IPS-NIHi7 (cell line): ENCODE results near the gene TBL1X.

Experiments
- DNase-seq: peaks from one replicate; pipeline ENCODE4 v3.0.0; 2012; ENCODE audit warnings: mixed read lengths; ENCODE audit errors: extremely low spot score

TBL1X gene

DNA sequence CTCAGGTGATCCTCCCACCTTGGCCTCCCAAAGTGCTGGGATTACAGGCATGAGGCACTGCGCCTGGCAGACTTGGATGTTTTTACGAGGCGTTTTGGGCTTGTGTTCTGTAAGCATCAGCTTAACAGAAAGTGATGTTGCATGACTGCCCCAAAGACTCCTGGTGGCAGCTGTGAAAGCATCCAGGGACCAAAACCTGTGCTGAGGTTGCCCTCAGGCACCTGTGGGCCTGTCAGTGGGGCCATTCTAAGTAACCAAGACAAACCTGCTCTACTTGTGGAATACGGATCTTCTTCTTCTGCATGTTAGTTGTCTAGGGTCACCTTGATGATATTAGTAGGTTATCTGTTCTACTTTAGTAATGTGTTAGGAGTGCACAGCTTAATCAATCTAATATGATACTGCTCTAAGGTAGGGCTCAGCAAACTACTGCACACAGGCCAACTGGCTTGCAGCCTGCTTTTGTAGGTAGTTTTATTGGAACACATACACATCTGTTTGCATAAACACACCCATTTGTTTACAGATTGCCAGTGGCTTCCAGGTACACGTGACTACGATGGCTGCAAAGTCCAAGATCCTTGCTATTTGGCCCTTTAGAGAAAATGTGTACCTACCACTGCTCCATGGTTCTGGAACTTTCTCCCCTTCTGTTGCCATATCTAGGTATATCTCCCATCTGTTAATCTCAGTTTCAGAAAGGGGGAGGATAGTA lies 164.1 kb downstream of the TBL1X start:
- DNase-seq, result no peak

DNA sequence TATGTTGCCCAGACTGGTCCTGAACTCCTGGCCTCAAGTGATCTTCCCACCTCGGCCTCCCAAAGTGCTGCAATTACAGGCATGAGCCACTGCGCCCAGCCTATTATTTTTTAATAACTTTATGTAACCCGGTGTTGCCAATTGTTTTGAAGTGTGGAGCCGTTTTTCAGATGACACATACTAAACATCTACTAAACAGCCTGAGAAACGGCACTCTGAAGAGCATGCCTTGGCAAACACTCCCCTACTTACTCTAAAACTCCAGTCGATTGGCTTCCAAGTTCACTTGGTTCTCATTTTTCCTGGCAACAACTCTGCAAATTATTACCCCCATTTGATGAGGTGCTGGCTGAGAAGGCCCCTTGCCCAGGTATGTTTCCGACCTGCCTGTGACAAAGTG lies 169.7 kb downstream of the TBL1X start:
- DNase-seq, result no peak

DNA sequence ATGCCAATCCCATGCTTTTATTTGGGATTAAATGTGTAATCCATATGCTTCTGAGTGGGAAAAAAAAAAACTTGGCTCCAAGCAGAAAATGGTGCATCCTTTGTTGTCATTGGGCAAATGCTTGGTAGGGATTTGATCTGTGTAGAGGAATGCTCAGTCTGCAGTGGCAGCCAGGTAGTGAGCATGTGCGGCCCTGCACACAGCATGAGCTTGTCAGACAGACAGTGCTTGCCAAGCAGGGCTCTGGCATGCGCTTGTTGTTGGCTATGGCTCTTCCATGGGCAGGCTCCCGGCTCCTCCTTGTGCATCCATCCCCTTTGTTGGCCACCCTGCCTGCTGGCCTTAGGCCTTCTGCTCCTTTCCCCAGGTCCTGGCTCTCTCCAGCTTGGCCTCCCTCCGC lies 170.5 kb downstream of the TBL1X start:
- no peak for DNase-seq

DNA sequence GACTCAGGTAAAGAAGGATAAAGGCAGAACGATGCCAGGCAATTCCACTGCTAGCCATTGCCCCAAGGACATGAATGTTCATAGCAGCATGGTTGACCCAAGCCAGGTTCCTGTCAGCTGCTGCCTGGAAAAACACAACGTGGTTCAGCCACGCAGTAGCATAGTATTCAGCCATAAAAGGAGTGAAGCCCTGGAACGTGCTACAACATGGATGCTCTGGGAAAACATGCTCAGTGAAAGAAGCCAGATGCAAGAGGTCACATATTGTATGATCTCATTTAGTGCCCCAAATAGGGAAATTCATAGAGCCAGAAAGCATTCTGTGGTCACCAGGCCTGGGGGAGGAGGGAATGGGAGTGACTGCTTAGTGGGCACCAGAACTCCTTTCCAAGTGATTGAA lies 170.9 kb downstream of the TBL1X start:
- DNase-seq, result no peak

DNA sequence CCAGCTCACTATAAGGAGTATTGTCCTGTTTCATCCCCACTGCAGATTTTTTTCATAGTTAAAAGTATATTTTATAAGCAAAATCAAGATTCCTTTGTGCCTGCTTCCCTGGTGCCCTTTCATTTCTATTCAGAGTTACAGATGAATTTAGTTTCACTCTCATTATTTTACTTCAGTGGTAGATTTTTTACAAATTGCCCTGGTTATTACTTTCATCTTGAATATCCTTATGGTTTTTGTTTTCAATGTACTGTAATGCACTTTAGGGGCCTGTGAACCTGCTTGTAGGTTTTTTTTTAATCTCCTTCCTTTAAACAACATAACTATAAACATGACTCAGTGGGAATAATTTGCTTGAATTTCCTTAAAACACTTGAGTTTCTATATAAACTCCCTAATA lies 174.0 kb downstream of the TBL1X start:
- no peak for DNase-seq

DNA sequence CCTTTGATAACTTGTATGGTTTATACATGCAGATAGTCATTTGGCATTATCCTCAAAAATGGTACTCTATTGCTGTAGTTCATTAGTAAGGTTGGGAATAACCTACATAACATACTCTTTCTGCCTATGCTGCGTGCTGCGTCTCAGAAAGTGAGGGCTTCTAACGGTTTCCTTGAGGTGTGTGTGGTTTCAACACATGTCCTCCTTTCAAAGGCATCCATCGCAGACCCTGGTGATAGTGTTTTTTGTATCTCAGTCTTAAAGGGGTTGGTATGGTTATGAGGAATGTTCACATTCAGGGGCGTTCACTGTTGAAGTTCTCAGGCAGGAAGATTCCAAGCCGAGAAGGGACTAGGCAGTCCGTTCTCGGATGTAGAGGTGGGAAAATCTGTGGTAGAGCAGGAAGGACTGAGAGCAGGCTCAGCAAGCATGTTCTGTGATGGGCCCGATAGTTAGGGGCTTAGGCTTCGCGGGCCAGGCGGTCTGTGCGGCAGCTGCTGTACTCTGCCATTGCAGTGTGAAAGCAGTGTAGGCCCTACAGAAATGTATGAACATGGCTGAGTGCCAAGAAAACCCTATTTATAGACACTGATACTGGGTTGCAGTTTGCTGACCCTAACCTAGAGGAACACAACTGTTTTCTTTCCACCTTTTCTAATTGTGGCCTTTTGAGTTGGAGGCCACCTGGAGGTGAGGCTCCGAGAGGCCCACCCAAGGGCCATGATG lies 177.6 kb downstream of the TBL1X start:
- no peak for DNase-seq

DNA sequence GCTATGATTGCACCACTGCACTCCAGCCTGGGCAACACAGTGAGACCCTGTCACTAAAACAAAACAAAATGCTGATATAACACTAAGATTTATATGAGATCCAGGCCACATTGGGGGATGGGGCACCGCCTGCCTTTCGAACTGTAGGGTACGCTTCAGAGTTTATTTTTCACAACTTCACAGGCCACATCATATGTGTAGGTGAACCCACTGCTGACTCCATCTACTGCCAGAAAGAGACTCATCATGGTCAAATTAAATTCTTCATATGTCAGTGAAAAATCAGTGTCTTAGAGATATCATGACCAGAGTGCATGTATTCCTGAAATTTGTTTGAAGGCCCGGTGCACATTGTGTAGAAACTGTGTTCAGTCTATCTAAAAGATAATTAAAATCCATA lies 178.9 kb downstream of the TBL1X start:
- DNase-seq, result no peak

DNA sequence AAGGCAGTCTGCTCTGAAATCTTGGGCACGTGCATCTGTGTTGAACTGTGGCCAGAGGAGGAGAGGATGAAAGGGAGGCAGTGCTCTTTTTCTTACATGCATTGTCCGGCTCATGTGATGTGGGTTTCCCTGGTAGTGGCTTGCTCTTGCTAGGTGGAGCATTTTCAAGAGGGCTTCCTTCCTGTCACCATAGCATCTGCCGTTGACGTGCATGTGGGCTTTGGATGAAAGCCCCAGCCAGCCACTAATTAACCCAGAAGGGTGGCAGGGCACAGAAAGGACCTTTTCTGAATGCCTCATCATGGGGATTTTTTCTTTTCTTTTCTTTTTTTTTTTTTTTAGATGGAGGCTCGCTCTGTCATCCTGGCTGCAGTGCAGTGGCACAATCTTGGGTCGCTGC lies 179.5 kb downstream of the TBL1X start:
- no peak for DNase-seq

DNA sequence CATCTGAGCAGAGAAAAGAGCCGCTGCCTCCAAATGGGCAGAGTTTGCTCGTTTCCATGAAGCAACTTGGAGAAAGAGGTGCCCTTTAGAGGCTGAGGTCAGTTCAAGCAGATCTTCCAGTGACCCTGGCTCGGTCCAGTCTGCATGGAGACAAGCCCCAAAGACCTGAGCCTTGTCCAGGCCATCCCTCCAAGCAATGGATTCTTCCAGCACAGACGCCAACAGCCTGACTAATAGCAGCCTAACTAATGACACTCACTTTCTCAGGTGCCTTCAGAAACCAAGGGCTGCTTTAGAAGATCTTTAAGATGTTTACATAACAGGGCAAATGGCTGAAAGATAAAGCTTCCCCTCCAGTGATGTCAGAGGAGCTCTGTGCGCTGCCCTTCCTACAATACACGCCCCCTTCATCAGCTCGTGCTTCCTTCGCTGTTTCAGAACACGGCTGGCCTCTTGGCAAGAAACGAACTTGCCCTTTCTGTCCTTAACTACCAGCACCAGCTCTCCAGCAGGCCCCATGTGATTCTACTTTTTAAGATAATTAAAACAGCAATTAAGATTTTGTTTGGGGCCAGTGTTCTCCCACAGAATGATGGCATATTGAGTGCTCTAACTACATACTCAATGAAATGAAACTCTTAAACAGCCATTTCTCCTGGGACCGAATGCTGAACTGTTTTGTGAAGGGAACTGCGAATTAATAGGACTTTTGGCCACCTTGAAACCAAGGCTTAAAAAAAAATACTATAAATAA lies 181.8 kb downstream of the TBL1X start:
- no peak for DNase-seq

DNA sequence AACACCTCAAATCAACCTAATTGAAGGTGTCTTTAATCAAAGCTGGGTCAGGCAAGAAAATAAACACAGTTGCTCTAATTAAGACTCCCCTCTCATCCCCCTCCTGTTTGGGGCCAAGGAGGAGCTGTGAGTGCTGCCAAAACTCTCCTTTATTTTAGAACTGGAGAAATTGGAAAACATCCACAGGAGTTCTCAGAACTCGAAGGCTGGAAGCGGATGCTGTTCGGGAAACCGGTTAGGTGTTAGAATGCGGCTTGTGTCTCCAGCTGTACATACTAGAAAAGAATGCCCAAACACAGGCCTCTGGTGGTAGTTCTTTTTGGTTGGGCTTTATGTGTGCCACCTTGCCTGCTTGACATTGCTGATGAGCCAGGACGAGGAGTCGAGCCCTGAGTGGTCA lies 182.6 kb downstream of the TBL1X start:
- no peak for DNase-seq

DNA sequence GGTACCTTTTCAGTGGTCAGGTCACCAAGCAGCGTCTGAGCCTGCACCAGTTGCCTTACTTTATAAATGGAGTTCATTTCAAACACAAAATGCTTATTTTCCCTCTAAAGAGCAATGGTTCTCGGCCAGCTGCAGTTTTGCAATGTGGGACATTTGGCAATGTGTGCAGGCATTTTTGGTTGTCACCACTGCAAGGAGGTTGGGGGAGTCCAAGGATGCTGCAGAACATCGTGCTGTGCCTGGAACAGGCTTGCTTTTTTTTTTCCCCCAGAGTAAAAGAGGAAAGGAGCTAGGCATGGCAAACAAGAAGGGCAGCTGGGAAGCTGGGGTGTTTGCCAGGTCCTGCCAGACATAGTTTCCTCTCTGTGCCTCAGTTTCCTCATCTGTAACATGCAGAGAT lies 185.2 kb downstream of the TBL1X start:
- no peak for DNase-seq

DNA sequence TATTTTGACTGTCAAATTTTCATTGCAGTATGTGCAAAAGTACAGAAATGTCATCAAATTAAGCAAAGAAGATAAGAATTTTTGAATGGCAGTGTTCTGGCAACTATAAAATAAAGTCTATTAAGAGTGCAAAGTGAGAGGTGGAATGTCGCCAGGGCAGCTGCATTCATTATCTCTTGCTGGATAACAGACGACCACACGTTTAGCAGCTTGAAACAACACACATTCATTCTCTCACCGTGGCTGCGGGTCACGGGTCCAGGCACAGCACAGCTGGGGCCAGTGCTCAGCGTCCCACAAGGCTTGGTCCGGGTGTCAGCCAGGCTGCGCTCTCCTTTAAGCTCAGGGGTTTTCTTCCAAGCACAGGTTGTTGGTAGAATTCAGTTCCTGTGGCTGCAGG lies 186.9 kb downstream of the TBL1X start:
- no peak for DNase-seq

DNA sequence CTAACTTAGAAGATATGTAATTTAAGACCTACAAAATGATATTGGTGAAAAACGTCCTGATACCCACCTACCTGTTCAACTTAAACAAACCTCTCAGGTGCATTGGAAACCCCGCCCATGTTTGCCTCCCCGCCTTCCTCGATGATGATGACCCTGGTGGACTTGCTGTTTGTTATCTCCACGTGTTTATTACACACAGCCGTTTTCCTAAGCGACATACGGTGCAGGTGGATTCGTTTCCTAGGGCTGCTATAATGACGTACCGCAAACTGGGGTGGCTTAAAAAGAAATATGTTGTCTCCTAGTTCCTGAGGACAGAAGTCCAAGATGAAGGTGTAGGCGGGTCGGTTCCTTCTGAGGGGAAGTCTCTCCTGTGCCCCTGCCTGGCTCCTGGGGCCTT lies 190.1 kb downstream of the TBL1X start:
- DNase-seq, result no peak

DNA sequence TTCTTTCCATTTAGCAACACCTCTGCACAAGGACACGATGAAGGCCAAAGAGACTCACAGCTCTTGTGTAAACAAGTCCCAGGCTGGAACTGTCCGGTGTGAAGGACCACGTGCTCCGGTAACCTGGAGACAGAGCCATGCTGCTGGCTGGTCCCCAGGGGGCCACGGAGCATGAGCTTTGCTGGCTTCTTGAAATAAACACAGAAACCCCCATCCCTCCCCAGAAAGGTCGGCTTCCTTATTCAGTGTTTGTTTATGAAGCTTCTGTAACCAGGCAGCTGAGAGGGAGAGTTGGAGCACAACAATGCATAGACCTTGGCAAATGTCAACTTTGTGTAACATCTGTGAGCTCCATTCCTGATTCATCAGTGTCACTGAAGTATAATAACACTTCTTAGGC lies 191.4 kb downstream of the TBL1X start:
- no peak for DNase-seq

DNA sequence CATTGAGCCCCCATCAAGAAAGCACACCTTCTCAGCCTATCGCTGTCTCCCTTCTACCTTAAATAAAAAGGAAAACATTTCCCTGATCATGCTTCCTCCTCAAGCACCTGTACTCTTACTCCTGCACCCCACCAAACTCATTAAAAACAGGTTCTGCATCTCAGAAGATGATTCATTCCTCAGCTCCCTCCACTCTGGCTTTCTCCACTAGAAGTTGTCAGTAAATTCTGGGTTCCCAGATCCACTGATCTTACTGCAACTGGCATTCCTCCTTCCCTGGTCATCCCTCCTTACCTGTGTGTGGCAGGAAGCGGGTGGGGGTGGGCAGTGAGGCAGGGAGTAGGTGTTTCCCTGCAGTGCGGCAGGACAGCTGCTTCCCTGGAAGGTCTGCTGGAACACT lies 192.0 kb downstream of the TBL1X start:
- DNase-seq, result no peak

DNA sequence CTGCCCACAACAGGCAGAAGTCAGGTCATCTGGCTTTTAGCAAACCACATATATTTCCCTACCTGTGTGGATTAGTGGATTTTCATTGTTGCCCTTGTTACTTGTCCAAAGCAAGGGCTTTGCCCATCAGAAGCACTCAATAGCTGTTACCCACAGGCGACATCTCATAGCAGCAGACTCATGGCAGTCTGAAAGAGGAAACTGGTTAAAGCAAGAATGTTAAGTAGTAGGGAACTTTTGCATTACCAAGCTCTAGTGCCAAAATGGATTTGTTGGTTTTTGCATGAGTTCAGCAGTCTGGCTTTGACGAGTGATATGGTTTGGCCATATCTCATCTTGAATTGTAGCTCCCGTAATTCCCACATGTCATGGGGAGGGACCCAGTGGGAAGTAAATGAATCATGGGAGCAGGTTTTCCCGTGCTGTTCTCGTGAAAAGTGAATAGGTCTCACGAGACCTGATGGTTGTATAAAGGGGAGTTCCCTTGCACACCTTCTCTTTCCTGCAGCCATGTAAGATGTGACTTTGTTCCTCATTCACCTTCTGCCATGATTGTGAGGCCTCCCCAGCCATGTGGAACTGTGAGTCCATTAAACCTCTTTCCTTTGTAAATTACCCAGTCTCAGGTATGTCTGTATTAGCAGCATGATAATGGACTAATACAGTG lies 192.9 kb downstream of the TBL1X start:
- DNase-seq, result no peak

DNA sequence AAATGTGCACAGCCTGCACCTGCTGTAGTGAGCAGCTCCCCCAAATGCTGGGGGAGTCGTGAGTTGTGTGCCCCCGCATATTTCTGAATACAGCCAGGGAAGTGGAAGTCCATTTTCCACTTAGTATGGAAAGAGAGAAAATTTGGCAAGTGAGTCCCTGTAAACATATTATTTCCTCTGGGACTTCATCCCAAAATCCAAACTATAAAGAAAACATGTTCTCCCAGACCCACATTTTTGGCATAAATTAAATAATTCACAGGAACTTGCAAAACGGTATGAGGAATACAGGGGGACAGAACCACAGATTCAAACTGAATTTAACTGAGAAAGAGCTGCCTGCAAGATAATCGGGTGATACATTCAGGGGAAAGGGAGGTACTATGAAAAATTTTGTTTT lies 193.6 kb downstream of the TBL1X start:
- DNase-seq, result no peak

DNA sequence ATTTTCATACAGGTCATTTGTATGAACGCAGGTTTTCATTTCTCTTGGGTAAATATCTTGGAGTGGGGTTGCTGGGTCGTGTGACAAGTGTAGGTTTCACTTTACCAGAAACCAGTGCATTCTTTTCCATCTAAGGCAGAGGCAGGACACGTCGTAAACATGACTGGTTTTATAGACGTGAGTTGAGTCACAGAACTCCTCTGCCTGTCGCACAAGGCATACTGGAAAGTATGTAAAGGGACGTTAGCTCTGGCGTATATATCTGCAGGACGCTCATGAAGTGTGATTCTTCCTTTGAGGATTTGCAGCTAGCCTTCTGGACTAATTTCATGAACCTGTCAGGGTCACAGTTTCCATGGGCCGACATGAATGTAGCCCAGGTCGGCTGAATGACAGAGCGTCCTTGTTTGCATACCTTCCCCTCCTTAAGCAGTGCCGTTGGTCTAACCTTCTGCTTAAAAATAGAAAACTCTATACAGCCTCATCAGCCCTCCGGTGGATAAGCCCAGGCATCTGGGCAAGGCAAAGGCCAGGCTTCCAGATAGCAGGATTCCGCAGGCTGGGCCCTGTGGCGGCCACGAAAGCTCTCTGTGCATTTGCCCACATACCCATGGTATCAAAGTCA lies 194.8 kb downstream of the TBL1X start:
- no peak for DNase-seq

DNA sequence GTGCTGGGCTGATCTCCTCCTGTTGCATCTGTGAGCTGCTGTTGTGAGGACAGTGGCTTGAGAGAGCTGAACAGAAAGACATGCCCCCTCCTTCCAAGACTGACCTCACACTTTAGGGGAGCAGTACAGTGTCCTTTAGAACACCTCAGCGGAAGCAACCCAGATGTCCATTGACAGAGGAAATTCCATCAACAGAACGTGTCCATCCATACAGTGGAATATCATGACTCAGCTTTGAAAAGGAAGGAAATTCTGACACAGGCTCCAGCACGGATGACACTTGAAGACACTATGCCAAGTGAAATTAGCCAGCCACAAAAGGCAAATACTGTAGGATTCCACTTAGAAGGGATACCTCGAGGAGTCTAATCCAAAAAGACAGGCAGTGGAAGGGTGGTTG lies 197.3 kb downstream of the TBL1X start:
- DNase-seq, result no peak

DNA sequence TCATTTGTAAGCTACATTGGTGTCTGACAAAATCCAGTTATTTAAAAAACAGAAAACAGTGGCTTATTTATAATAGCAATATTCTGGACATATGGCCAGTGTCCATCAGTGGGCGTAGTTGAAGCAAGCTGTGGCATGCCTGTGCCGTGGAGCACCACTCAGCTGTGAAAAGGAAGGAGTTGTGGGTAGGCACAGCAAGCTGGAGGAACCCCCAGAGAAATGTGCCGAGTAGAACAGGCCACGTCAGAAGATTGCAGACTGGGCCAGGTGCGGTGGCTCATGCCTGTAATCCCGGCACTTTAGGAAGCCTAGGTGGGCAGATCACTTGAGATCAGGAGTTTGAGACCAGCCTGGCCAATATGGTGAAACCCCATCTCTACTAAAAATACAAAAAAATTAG lies 198.4 kb downstream of the TBL1X start:
- no peak for DNase-seq

DNA sequence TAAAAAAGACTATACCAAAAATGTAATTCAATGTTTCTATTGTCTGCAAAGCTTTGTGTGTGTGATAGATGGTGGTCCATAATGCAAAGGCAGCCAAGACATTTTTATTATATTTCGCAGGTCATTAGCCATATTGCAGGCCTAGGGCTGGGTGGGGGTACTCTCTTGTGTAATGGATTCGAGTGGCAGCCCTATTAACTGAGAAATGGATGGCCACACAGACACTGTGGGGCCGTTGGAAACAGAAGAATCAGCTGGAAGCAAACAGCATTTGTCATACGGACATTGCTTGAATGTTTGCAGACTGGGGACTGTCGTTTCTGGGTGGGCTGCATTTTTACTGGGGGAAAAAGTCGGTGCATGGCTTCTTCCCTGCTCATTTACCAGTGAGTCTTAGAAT lies 199.4 kb downstream of the TBL1X start:
- DNase-seq, result no peak

DNA sequence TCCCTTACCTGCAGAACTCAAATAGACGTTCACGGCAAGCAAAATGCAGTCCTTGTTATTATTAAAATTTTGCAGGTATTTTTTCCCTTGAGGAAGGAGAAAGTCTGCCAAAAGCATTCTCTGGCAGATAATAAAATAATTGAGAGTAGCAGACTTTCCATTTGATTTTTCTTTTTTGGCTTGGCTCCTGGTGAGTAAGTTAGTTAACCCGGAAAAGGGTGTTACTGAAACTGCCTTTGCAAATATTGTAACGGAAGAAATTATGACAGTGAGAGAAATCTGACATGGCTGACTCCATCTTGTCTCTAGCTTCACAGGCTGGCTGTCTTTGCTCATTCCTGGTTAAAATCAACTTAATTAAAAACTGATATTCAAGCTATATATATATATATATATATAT lies 200.3 kb downstream of the TBL1X start:
- no peak for DNase-seq
